ENCODE measurements around the gene ARHGEF12. TPM values are rescaled to one million over a fixed set of nuclear protein-coding genes. Genes with fewer than 3 reads are reported as not detected.

Gene ARHGEF12
- total and polyA plus RNA-seq, 2 experiments from 2014 or later: 9.0 to 38.9 TPM

DNA sequence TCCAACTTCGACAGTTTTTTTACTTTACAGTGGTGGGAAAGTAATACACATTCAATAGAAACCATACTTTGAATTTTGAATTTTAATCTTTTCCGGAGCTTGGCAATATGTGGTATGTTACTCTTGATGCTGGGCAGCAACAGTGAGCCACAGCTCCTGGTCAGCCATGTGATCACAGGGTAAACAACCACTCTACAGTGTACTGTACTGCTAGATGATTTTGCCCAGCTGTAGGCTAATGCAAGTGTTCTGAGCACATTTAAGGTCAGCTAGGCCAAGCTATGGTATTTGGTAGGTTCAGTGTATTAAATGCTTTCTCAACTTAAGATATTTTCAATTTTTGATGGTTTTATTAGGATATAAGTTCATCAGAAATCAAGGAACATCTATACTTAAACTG lies 126.6 kb downstream of the ARHGEF12 start:
- ATAC-seq: no peak
- H2AFZ ChIP-seq: no peak overlapping the region
- H3K36me3 ChIP-seq (ENCODE audit: insufficient read depth): peaks cover 15% of the 10 kb centered on the region
- Mint-ChIP-seq H3K27me3 (ENCODE audit: insufficient read depth, low read depth, poor library complexity) (no peaks in the 10 kb centered on the region), H3K27ac (no peak overlapping the region), H3K36me3 (ENCODE audit: low read depth) (peaks cover 41% of the 10 kb centered on the region), H3K4me1 (no peaks in the 10 kb centered on the region), H3K4me3 (no peak overlapping the region), H3K9me3 (no peaks in the 10 kb centered on the region)
- no peaks in the 10 kb centered on the region for H3K27me3 ChIP-seq (ENCODE audit: insufficient read depth)
- no peak for TF ChIP-seq CREB1 (CRISPR knock-in tag; IDR thresholded peaks at IDR 0.05; ENCODE audit: low read depth)
- TF ChIP-seq POLR2AphosphoS5 (IDR thresholded peaks at IDR 0.05; ENCODE audit: low read depth): no peak
- TF ChIP-seq, protein P1, sequence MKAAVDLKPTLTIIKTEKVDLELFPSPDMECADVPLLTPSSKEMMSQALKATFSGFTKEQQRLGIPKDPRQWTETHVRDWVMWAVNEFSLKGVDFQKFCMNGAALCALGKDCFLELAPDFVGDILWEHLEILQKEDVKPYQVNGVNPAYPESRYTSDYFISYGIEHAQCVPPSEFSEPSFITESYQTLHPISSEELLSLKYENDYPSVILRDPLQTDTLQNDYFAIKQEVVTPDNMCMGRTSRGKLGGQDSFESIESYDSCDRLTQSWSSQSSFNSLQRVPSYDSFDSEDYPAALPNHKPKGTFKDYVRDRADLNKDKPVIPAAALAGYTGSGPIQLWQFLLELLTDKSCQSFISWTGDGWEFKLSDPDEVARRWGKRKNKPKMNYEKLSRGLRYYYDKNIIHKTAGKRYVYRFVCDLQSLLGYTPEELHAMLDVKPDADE (IDR thresholded peaks at IDR 0.05): no peak
- no peak for TF ChIP-seq STAT1 (IDR thresholded peaks at IDR 0.05; ENCODE audit: unreplicated experiment)
- TF ChIP-seq, protein P2, sequence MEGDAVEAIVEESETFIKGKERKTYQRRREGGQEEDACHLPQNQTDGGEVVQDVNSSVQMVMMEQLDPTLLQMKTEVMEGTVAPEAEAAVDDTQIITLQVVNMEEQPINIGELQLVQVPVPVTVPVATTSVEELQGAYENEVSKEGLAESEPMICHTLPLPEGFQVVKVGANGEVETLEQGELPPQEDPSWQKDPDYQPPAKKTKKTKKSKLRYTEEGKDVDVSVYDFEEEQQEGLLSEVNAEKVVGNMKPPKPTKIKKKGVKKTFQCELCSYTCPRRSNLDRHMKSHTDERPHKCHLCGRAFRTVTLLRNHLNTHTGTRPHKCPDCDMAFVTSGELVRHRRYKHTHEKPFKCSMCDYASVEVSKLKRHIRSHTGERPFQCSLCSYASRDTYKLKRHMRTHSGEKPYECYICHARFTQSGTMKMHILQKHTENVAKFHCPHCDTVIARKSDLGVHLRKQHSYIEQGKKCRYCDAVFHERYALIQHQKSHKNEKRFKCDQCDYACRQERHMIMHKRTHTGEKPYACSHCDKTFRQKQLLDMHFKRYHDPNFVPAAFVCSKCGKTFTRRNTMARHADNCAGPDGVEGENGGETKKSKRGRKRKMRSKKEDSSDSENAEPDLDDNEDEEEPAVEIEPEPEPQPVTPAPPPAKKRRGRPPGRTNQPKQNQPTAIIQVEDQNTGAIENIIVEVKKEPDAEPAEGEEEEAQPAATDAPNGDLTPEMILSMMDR (conservative IDR thresholded peaks at IDR 0.05; ENCODE audit: low read depth in 2 of 2): no peak
- TF ChIP-seq NANOG (IDR thresholded peaks at IDR 0.05; ENCODE audit: borderline replicate concordance): no peak
- TF ChIP-seq, protein P3, sequence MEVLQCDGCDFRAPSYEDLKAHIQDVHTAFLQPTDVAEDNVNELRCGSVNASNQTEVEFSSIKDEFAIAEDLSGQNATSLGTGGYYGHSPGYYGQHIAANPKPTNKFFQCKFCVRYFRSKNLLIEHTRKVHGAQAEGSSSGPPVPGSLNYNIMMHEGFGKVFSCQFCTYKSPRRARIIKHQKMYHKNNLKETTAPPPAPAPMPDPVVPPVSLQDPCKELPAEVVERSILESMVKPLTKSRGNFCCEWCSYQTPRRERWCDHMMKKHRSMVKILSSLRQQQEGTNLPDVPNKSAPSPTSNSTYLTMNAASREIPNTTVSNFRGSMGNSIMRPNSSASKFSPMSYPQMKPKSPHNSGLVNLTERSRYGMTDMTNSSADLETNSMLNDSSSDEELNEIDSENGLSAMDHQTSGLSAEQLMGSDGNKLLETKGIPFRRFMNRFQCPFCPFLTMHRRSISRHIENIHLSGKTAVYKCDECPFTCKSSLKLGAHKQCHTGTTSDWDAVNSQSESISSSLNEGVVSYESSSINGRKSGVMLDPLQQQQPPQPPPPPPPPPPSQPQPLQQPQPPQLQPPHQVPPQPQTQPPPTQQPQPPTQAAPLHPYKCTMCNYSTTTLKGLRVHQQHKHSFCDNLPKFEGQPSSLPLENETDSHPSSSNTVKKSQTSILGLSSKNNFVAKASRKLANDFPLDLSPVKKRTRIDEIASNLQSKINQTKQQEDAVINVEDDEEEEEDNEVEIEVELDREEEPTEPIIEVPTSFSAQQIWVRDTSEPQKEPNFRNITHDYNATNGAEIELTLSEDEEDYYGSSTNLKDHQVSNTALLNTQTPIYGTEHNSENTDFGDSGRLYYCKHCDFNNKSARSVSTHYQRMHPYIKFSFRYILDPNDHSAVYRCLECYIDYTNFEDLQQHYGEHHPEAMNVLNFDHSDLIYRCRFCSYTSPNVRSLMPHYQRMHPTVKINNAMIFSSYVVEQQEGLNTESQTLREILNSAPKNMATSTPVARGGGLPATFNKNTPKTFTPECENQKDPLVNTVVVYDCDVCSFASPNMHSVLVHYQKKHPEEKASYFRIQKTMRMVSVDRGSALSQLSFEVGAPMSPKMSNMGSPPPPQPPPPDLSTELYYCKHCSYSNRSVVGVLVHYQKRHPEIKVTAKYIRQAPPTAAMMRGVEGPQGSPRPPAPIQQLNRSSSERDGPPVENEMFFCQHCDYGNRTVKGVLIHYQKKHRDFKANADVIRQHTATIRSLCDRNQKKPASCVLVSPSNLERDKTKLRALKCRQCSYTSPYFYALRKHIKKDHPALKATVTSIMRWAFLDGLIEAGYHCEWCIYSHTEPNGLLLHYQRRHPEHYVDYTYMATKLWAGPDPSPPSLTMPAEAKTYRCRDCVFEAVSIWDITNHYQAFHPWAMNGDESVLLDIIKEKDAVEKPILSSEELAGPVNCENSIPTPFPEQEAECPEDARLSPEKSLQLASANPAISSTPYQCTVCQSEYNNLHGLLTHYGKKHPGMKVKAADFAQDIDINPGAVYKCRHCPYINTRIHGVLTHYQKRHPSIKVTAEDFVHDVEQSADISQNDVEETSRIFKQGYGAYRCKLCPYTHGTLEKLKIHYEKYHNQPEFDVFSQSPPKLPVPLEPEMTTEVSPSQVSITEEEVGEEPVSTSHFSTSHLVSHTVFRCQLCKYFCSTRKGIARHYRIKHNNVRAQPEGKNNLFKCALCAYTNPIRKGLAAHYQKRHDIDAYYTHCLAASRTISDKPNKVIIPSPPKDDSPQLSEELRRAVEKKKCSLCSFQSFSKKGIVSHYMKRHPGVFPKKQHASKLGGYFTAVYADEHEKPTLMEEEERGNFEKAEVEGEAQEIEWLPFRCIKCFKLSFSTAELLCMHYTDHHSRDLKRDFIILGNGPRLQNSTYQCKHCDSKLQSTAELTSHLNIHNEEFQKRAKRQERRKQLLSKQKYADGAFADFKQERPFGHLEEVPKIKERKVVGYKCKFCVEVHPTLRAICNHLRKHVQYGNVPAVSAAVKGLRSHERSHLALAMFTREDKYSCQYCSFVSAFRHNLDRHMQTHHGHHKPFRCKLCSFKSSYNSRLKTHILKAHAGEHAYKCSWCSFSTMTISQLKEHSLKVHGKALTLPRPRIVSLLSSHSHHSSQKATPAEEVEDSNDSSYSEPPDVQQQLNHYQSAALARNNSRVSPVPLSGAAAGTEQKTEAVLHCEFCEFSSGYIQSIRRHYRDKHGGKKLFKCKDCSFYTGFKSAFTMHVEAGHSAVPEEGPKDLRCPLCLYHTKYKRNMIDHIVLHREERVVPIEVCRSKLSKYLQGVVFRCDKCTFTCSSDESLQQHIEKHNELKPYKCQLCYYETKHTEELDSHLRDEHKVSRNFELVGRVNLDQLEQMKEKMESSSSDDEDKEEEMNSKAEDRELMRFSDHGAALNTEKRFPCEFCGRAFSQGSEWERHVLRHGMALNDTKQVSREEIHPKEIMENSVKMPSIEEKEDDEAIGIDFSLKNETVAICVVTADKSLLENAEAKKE (CRISPR knock-in tag; IDR thresholded peaks at IDR 0.05): no peak
- no peak for TF ChIP-seq EZH2phosphoT487 (IDR thresholded peaks at IDR 0.05; ENCODE audit: unreplicated experiment)
- TF ChIP-seq JUNB (IDR thresholded peaks at IDR 0.05; ENCODE audit: unreplicated experiment): no peak
- TF ChIP-seq, protein P4, sequence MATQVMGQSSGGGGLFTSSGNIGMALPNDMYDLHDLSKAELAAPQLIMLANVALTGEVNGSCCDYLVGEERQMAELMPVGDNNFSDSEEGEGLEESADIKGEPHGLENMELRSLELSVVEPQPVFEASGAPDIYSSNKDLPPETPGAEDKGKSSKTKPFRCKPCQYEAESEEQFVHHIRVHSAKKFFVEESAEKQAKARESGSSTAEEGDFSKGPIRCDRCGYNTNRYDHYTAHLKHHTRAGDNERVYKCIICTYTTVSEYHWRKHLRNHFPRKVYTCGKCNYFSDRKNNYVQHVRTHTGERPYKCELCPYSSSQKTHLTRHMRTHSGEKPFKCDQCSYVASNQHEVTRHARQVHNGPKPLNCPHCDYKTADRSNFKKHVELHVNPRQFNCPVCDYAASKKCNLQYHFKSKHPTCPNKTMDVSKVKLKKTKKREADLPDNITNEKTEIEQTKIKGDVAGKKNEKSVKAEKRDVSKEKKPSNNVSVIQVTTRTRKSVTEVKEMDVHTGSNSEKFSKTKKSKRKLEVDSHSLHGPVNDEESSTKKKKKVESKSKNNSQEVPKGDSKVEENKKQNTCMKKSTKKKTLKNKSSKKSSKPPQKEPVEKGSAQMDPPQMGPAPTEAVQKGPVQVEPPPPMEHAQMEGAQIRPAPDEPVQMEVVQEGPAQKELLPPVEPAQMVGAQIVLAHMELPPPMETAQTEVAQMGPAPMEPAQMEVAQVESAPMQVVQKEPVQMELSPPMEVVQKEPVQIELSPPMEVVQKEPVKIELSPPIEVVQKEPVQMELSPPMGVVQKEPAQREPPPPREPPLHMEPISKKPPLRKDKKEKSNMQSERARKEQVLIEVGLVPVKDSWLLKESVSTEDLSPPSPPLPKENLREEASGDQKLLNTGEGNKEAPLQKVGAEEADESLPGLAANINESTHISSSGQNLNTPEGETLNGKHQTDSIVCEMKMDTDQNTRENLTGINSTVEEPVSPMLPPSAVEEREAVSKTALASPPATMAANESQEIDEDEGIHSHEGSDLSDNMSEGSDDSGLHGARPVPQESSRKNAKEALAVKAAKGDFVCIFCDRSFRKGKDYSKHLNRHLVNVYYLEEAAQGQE (IDR thresholded peaks at IDR 0.05; ENCODE audit: unreplicated experiment): no peak
- peaks cover 4% of the 10 kb centered on the region; the same call in 1 of the 2 replicates for H4K20me1 ChIP-seq (replicated peaks; ENCODE audit: insufficient read depth)
- H3F3A ChIP-seq (replicated peaks; ENCODE audit: low read depth): no peaks in the 10 kb centered on the region
- no peak overlapping the region for H3K4me2 ChIP-seq
- H3K9me2 ChIP-seq (ENCODE audit: insufficient read depth): no peaks in the 10 kb centered on the region
- no peaks in the 10 kb centered on the region for H3K79me2 ChIP-seq (replicated peaks; ENCODE audit: insufficient read depth)
- H3K27ac ChIP-seq (ENCODE audit: low read depth): no peak overlapping the region
- H3K4me3 ChIP-seq: no peak overlapping the region
- no peaks in the 10 kb centered on the region for H3K4me1 ChIP-seq (ENCODE audit: insufficient read depth)
- no peak for DNase-seq (ENCODE audit: low spot score)
